Measurements from ENCODE around the gene OR5L2. TPM values are rescaled to one million over a fixed set of nuclear protein-coding genes. Genes with fewer than 3 reads are reported as not detected.
"Not testable (repeated sequence)": the region's sequence is repeated elsewhere in the genome, so short reads cannot be mapped to it uniquely, and the experiment has no call there.

Gene OR5L2
- total RNA-seq, 3 donors from 2014 or later (not counting 1 experiment from before 2014, with no cell fraction given), result not detected

GRCh38 chr11:55872731-55873130, 45.7 kb downstream of the OR5L2 start:
- ATAC-seq; H3K27ac ChIP-seq (ENCODE audit: low read length); H3K36me3 Mint-ChIP-seq; H3K4me1 ChIP-seq (ENCODE audit: control insufficient read depth, insufficient read depth, low read length); intact Hi-C loops (cut with micrococcal nuclease); DNase-seq; H3K36me3 ChIP-seq (ENCODE audit: control insufficient read depth, insufficient read depth, low read length); H3K27me3 ChIP-seq (ENCODE audit: control insufficient read depth, insufficient read depth, low read length); H3K4me3 ChIP-seq (ENCODE audit: low read length); H3K4me3 Mint-ChIP-seq; H3K27me3 Mint-ChIP-seq (ENCODE audit: low read depth in 2 of 2); H3K4me1 Mint-ChIP-seq; H3K27ac Mint-ChIP-seq: not testable (repeated sequence)
- WGBS (ENCODE audit: insufficient coverage), result 24% methylated on average over 33 of the region's 33 CpGs
- peaks cover 13% of the 10 kb centered on the region for H3K9me3 ChIP-seq (ENCODE audit: control insufficient read depth, insufficient read depth, low read length)
- H3K9me3 Mint-ChIP-seq, result peaks cover 2 to 17% of the 10 kb centered on the region in 2 donors

GRCh38 chr11:55873146-55873545, 46.1 kb downstream of the OR5L2 start:
- peaks cover 13% of the 10 kb centered on the region for H3K9me3 ChIP-seq (ENCODE audit: control insufficient read depth, insufficient read depth, low read length)
- H3K36me3 ChIP-seq (ENCODE audit: control insufficient read depth, insufficient read depth, low read length); H3K4me3 Mint-ChIP-seq; DNase-seq; H3K4me3 ChIP-seq (ENCODE audit: low read length); H3K27ac ChIP-seq (ENCODE audit: low read length); ATAC-seq; H3K4me1 ChIP-seq (ENCODE audit: control insufficient read depth, insufficient read depth, low read length); H3K27ac Mint-ChIP-seq; H3K4me1 Mint-ChIP-seq; H3K36me3 Mint-ChIP-seq; H3K27me3 ChIP-seq (ENCODE audit: control insufficient read depth, insufficient read depth, low read length); H3K27me3 Mint-ChIP-seq (ENCODE audit: low read depth in 2 of 2); intact Hi-C loops (cut with micrococcal nuclease): not testable (repeated sequence)
- WGBS (ENCODE audit: insufficient coverage), result 27% methylated on average over 34 of the region's 34 CpGs
- peaks cover 4 to 17% of the 10 kb centered on the region in 2 donors for H3K9me3 Mint-ChIP-seq

Other genes with a start within 250 kb of the OR5L2 start
- gene OR4C11, start 219.6 kb upstream of the OR5L2 start, total RNA-seq, result not detected
- not detected for gene OR4P4, start 192.1 kb upstream of the OR5L2 start, total RNA-seq
- not detected for gene OR4S2, start 178.9 kb upstream of the OR5L2 start, total RNA-seq
- not detected for gene OR4C6, start 165.0 kb upstream of the OR5L2 start, total RNA-seq
- gene OR5D13, start 53.8 kb upstream of the OR5L2 start, total RNA-seq, result not detected
- not detected for gene OR5D14, start 31.7 kb upstream of the OR5L2 start, total RNA-seq
- gene OR5L1, start 15.9 kb upstream of the OR5L2 start, total RNA-seq, result not detected
- gene OR5D18, start 7.6 kb upstream of the OR5L2 start, total RNA-seq, result not detected
- not detected for gene OR5D16, start 11.5 kb downstream of the OR5L2 start, total RNA-seq
- 1 to 10 TPM in 1 of 3 donors, under 1 TPM in 1, not detected in 1; 0.25 to 8.5 TPM for gene TRIM51, start 56.1 kb downstream of the OR5L2 start, total RNA-seq
- gene OR5W2, start 87.4 kb downstream of the OR5L2 start, total RNA-seq, result not detected
- gene OR5I1, start 109.2 kb downstream of the OR5L2 start, total RNA-seq, result not detected
- gene OR10AG1, start 142.7 kb downstream of the OR5L2 start, total RNA-seq, result not detected
- not detected for gene OR5F1, start 167.4 kb downstream of the OR5L2 start, total RNA-seq
- gene OR5AS1, start 200.4 kb downstream of the OR5L2 start, total RNA-seq, result not detected

Data from natural killer cell (primary cell).